ENCODE data around the gene SAMHD1.

DNA sequence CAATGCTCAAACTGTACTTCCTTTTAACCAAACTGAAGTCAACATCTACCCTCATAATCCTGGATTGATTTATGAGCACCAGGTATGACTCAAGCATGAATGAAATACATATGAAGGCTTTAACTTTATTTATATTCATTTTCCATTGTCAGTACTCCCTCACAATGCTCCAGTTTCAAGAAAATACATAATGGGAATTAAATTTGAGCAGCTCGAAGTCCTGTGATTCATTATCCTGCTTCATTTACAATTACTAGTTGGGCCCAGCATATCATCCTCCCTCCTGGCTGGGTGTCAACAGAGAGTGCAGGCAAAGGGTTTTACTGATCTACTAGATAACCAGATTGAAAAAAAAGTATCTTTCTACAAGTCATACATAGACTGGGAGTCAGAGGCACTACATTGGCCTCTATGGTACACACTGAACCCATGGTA, 10.1 kb downstream of the SAMHD1 start:
- no peak for TF ChIP-seq POLR2A (IDR thresholded peaks at IDR 0.05; ENCODE audit: low read depth, low read length)
- TF ChIP-seq, protein P1, sequence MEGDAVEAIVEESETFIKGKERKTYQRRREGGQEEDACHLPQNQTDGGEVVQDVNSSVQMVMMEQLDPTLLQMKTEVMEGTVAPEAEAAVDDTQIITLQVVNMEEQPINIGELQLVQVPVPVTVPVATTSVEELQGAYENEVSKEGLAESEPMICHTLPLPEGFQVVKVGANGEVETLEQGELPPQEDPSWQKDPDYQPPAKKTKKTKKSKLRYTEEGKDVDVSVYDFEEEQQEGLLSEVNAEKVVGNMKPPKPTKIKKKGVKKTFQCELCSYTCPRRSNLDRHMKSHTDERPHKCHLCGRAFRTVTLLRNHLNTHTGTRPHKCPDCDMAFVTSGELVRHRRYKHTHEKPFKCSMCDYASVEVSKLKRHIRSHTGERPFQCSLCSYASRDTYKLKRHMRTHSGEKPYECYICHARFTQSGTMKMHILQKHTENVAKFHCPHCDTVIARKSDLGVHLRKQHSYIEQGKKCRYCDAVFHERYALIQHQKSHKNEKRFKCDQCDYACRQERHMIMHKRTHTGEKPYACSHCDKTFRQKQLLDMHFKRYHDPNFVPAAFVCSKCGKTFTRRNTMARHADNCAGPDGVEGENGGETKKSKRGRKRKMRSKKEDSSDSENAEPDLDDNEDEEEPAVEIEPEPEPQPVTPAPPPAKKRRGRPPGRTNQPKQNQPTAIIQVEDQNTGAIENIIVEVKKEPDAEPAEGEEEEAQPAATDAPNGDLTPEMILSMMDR (IDR thresholded peaks at IDR 0.05; ENCODE audit: extremely low read depth in 1 of 2, insufficient read depth in 1 of 2, low read depth in 1 of 2, low read length in 2 of 2) = no peak
- no peak for TF ChIP-seq GATA2 (IDR thresholded peaks at IDR 0.05; ENCODE audit: insufficient read depth, insufficient read length, low read depth, low read length)
- no peak for TF ChIP-seq POLR2AphosphoS5 (IDR thresholded peaks at IDR 0.05; ENCODE audit: insufficient read depth, low read depth, low read length)
